B cell (primary cell): ENCODE data around the gene IFITM1. TPM values are rescaled to one million over a fixed set of nuclear protein-coding genes. Genes with fewer than 3 reads are reported as not detected.
"Not testable (repeated sequence)": the region's sequence is repeated elsewhere in the genome, so short reads cannot be mapped to it uniquely, and the experiment has no call there.

Experiments
- ATAC-seq: fragments of 200-7000 bp; cut with Tn5 transposase; one replicate; pipeline ENCODE4 v1.10.0; 2021; ENCODE audit warnings: low read depth, mild to moderate bottlenecking, moderate number of reproducible peaks, moderate library complexity
- CTCF ChIA-PET: fragments of 350-600 bp; sonication (Branson Sonifier 250); formaldehyde crosslinking; loops from one replicate; lab custom pipeline; 2021; ENCODE audit warnings: antibody characterized with exemption, inconsistent platforms; lab: Charles Lee
- POLR2A ChIA-PET: fragments of 350-600 bp; sonication (Branson Sonifier 250); formaldehyde crosslinking; loops from one replicate; lab custom pipeline; 2021; ENCODE audit warnings: antibody characterized with exemption; lab: Charles Lee
- DNase-seq: peaks from one replicate; pipeline ENCODE4 v3.0.0; 2013
- H2AFZ ChIP-seq: 2 replicates; pipeline ENCODE4 v1.6.1; 2012; ENCODE audit warnings: mild to moderate bottlenecking, low read depth, low read length; ENCODE audit not compliant: insufficient read depth, poor library complexity, severe bottlenecking
- H3K27ac ChIP-seq, 2 donors: 1 replicate in 1 of 2; 2 replicates in 1 of 2; pipeline ENCODE4 v1.5.1; 2012 to 2013; ENCODE audit warnings: low read length in 2 of 2, mild to moderate bottlenecking in 2 of 2, moderate library complexity in 1 of 2
- H3K27me3 ChIP-seq, 4 experiments: fragments of 200-600 bp in 1 of 4; sonication (generic) in 1 of 4; replicated peaks in 1 of 4; 1 replicate in 2 of 4; 2 replicates in 2 of 4; pipeline versions ENCODE4 v1.6.1 to v1.7.0; 2013 to 2016; ENCODE audit warnings: low read length in 3 of 4, mild to moderate bottlenecking in 2 of 4, mixed read lengths in 1 of 4, moderate library complexity in 1 of 4; ENCODE audit not compliant: insufficient read depth in 4 of 4, control insufficient read depth in 3 of 4; ENCODE audit errors: control extremely low read depth in 1 of 4
- H3K36me3 ChIP-seq, 2 experiments: replicated peaks in 1 of 2; 1 replicate in 1 of 2; 2 replicates in 1 of 2; pipeline versions ENCODE4 v1.6.1 to v1.7.1; 2013; ENCODE audit warnings: low read length in 1 of 2; ENCODE audit not compliant: insufficient read depth in 2 of 2, control insufficient read depth in 1 of 2; ENCODE audit errors: control extremely low read depth in 1 of 2, extremely low read depth in 1 of 2
- H3K4me1 ChIP-seq, 2 donors: fragments of 200-600 bp in 1 of 2; sonication (generic) in 1 of 2; 1 replicate in 1 of 2; 2 replicates in 1 of 2; pipeline versions ENCODE4 v1.5.1 to v1.6.1; 2013 to 2017; ENCODE audit warnings: low read length in 2 of 2; ENCODE audit not compliant: control insufficient read depth in 2 of 2, insufficient read depth in 2 of 2
- H3K4me2 ChIP-seq: replicated peaks from 2 replicates; pipeline ENCODE3; 2012; ENCODE audit warnings: mild to moderate bottlenecking, low read depth, low read length; ENCODE audit not compliant: poor library complexity, severe bottlenecking
- H3K4me3 ChIP-seq, 5 experiments: fragments of 200-600 bp in 1 of 5; sonication (generic) in 1 of 5; 1 replicate in 3 of 5; 2 replicates in 2 of 5; pipeline versions ENCODE4 v1.5.1 to v1.7.0; 2011 to 2016; ENCODE audit warnings: low read length in 4 of 5, mild to moderate bottlenecking in 4 of 5, low read depth in 2 of 5, control low read depth in 1 of 5, moderate library complexity in 1 of 5; ENCODE audit not compliant: insufficient read depth in 1 of 5; ENCODE audit errors: control extremely low read depth in 1 of 5, extremely low read depth in 1 of 5
- H3K79me2 ChIP-seq: fragments of 200-600 bp; sonication (generic); one replicate; pipeline ENCODE4 v1.6.0; 2016; ENCODE audit warnings: low read length; ENCODE audit not compliant: control insufficient read depth, insufficient read depth
- H3K9ac ChIP-seq: fragments of 200-600 bp; sonication (generic); 2 replicates; pipeline ENCODE4 v1.6.1; 2017; ENCODE audit warnings: mild to moderate bottlenecking, low read length, moderate library complexity
- H3K9me3 ChIP-seq, 3 donors: one replicate each; pipeline versions ENCODE4 v1.6.1 to v1.7.1; 2013; ENCODE audit warnings: low read length in 2 of 3; ENCODE audit not compliant: control insufficient read depth in 2 of 3, insufficient read depth in 1 of 3; ENCODE audit errors: control extremely low read depth in 1 of 3
- H4K20me1 ChIP-seq: 2 replicates; pipeline ENCODE4 v1.6.0; 2012; ENCODE audit warnings: mild to moderate bottlenecking, low read length; ENCODE audit not compliant: insufficient read depth, control insufficient read depth, poor library complexity, severe bottlenecking
- H3K27ac Mint-ChIP-seq: one replicate; pipeline ENCODE4 v1.8.0; 2021; ENCODE audit warnings: mixed read lengths
- H3K27me3 Mint-ChIP-seq: one replicate; pipeline ENCODE4 v1.8.0; 2021; ENCODE audit warnings: mixed read lengths
- H3K4me1 Mint-ChIP-seq: one replicate; pipeline ENCODE4 v1.8.0; 2021; ENCODE audit warnings: mixed read lengths
- H3K4me3 Mint-ChIP-seq: one replicate; pipeline ENCODE4 v1.8.0; 2021; ENCODE audit warnings: mixed read lengths
- H3K9me3 Mint-ChIP-seq: one replicate; pipeline ENCODE4 v1.8.0; 2022; ENCODE audit warnings: mixed read lengths; ENCODE audit not compliant: insufficient read depth
- CTCF ChIP-seq: fragments of 200-600 bp; IDR thresholded peaks from one replicate; pipeline ENCODE4 v1.8.0; 2022; ENCODE audit warnings: antibody characterized with exemption, mild to moderate bottlenecking
- EZH2 ChIP-seq: IDR thresholded peaks from 2 replicates; pipeline ENCODE4 v1.6.1; 2012; ENCODE audit warnings: borderline replicate concordance, low read depth, mild to moderate bottlenecking, moderate library complexity, low read length; ENCODE audit not compliant: insufficient read depth, poor library complexity, severe bottlenecking
- WGBS: methylation state at CpG from one replicate; pipeline ENCODE4 v1.1.5; 2013; ENCODE audit warnings: missing lambda C conversion rate; ENCODE audit not compliant: insufficient coverage; 5-methylcytosine and 5-hydroxymethylcytosine counted together
- intact Hi-C: fragments of 100-400 bp; cut with micrococcal nuclease; formaldehyde crosslinking; loops from one replicate; pipeline ENCODE4 v1.10.0; 2022
- polyA plus RNA-seq: library from polyadenylated mRNA; depleted of rRNA; stranded (reverse); fragments of >200 nt; gene quantifications from 2 replicates; pipeline ENCODE4 v1.2.3, GENCODE V29; 2012
- total RNA-seq, 2 donors: library from RNA; stranded (reverse); fragments of 120-200 nt in 1 of 2; gene quantifications; 1 replicate in 1 of 2; 2 replicates in 1 of 2; pipeline versions ENCODE4 v1.2.3 to v1.2.4, GENCODE V29; 2013 to 2022

Gene IFITM1
- total and polyA plus RNA-seq, 2 donors (not counting 1 experiment from before 2014, with no cell fraction given) = 19.5 to 83.7 TPM

DNA sequence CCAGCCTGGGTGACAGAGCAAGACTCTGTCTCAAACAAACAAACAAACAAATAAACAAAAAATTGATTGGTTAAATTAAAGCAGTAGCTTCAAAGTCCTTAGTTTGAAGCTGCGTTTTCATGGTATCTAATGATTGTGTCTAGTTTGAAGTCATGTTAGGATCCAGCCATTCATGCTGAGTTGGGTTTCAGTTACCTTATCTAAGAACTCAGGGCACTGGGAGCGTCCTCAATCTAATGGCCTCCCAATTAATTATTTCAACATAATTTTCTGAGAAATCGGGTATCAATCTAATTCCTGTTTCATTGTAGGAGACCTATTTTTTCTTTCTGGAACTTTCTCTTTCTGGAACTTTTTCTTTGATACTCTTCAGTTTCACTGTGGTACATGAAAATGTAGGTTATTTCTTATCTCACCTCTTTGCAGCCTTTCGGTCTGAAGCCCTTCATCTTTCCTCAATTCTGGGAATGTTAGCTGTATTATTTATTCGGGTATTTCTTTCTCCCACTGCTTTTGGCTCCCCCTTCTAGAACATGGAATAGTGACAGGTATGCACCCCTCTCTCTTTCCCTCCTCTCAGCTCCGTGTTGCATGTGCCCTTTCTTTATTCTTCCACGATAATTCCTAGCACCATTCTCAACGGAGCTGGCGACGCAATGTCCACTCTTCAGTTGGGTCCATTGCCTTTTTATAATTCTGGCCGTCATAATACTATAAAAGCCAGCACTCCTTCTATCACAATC is 31.2 kb downstream of the IFITM1 start:
- no peak overlapping the region for H3K4me2 ChIP-seq
- H3K4me3 ChIP-seq = no peak overlapping the region
- no peak overlapping the region for H2AFZ ChIP-seq
- no peak overlapping the region for H3K9ac ChIP-seq
- POLR2A ChIA-PET = no interaction called here
- Mint-ChIP-seq H3K9me3 (no peaks in the 10 kb centered on the region), H3K27ac (no peak overlapping the region), H3K4me1 (peaks cover 25% of the 10 kb centered on the region), H3K4me3 (no peak overlapping the region), H3K27me3 (no peaks in the 10 kb centered on the region)
- no peaks in the 10 kb centered on the region for H3K79me2 ChIP-seq
- CTCF ChIA-PET = interaction anchor here (1.1 to 1.2 kb wide), 2 partner anchors 10 to 94 kb away, joined by 3 read pairs; no protein-coding TSS in a partner anchor
- 94% methylated on average over 5 of the region's 11 CpGs for WGBS
- peaks cover 19 to 25% of the 10 kb centered on the region in 2 donors for H3K4me1 ChIP-seq
- no peak overlapping the region for H3K27ac ChIP-seq
- TF ChIP-seq CTCF = no peak
- no peak for TF ChIP-seq EZH2
- H3K36me3 ChIP-seq = no peaks in the 10 kb centered on the region
- DNase-seq (no peak), ATAC-seq (no peak)
- H3K9me3 ChIP-seq = peaks cover 0 to 8% (median 0%) of the 10 kb centered on the region in 3 donors
- H4K20me1 ChIP-seq = no peaks in the 10 kb centered on the region
- intact Hi-C loops = no loop called here
- no peaks in the 10 kb centered on the region for H3K27me3 ChIP-seq

DNA sequence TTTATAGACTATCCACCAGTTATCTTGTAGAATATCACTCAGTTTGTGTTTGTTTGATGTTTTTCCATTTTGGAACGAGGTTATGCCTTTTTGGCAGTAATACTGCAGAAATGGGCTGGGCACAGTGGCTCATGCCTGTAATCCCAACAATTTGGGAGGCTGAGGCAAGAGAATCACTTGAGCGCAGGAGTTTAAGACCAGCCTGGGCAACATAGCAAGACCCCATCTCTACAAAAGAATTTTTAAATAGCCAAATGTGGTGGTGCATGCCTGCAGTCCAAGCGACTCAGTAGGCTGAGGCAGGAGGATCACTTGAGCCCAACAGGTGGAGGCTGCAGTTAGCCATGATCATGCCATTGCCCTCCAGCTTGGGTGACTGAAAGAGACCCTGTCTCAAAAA is 32.7 kb downstream of the IFITM1 start:
- Histone ChIP-seq H3K4me1 (peaks cover 15 to 23% of the 10 kb centered on the region in 2 donors), H3K9me3 (peaks cover 0 to 5% (median 0%) of the 10 kb centered on the region in 3 donors), H3K4me3 (no peak overlapping the region), H3K4me2 (no peak overlapping the region), H3K36me3 (no peaks in the 10 kb centered on the region), H2AFZ (no peak overlapping the region), H3K79me2 (no peaks in the 10 kb centered on the region), H3K27me3 (no peaks in the 10 kb centered on the region), H4K20me1 (no peaks in the 10 kb centered on the region), H3K9ac (no peak overlapping the region), H3K27ac (no peak overlapping the region)
- POLR2A ChIA-PET = interaction anchor here (0.7 kb wide), 1 partner anchor 24 kb away, joined by 7 read pairs; no protein-coding TSS in a partner anchor
- DNase-seq = no peak
- H3K27ac Mint-ChIP-seq = no peak overlapping the region
- H3K4me1 Mint-ChIP-seq = peaks cover 20% of the 10 kb centered on the region
- no peak overlapping the region for H3K4me3 Mint-ChIP-seq
- H3K9me3 Mint-ChIP-seq = no peaks in the 10 kb centered on the region
- no peak for ATAC-seq
- WGBS = 97% methylated on average over 3 of the region's 3 CpGs
- TF ChIP-seq CTCF (no peak), EZH2 (no peak)
- H3K27me3 Mint-ChIP-seq = no peaks in the 10 kb centered on the region
- intact Hi-C loops = no loop called here
- CTCF ChIA-PET = no interaction called here

DNA sequence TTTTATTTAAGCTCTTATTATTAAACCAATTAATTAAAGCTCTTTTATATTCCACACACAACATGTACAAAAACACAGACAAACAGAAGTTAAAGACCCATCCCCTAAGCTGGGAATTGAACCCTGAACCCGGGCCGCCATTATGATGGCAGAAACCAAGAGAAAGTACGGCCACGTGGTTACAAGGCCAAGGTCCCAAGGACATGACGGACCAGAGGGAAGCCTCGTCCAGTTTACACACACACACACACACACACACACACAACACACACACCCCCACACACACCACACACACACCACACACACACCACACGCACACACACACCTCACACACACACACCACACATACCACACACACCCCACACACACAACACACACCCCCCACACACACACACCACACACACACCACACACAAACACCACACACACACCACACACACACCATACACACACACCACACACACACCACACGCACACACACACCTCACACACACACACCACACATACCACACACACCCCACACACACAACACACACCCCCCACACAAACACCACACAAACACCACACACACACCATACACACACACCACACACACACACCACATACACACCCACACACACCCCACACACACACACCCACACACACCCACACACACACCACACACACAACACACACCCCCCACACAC is 35.6 kb downstream of the IFITM1 start:
- DNase-seq, H3K4me3 ChIP-seq, H3K9me3 ChIP-seq, H2AFZ ChIP-seq, H4K20me1 ChIP-seq, H3K79me2 ChIP-seq, ATAC-seq, H3K9ac ChIP-seq, H3K4me2 ChIP-seq, H3K36me3 ChIP-seq, H3K27me3 ChIP-seq, H3K27me3 Mint-ChIP-seq, H3K4me3 Mint-ChIP-seq, intact Hi-C loops, H3K27ac Mint-ChIP-seq, H3K27ac ChIP-seq, H3K9me3 Mint-ChIP-seq: not testable (repeated sequence)
- WGBS = 74% methylated on average over 4 of the region's 8 CpGs
- peaks cover 21% of the 10 kb centered on the region for H3K4me1 Mint-ChIP-seq
- POLR2A ChIA-PET = interaction anchor here (0.7 kb wide), 2 partner anchors 92 to 594 kb away, joined by 3 to 4 read pairs; no protein-coding TSS in a partner anchor
- CTCF ChIA-PET = interaction anchor here (0.6 to 2.8 kb wide), 4 partner anchors 10 to 99 kb away, joined by 3 to 18 read pairs (median 4); no protein-coding TSS in a partner anchor
- H3K4me1 ChIP-seq = peaks cover 7 to 16% of the 10 kb centered on the region in 2 donors
